Ishikawa (cell line): ENCODE measurements around the gene PDLIM1.

Experiments
- CEBPB ChIP-seq: IDR thresholded peaks from 2 replicates; pipeline ENCODE4 v1.6.1; 2012
- CREB1 ChIP-seq: IDR thresholded peaks from 2 replicates; pipeline ENCODE4 v1.6.1; 2012; ENCODE audit warnings: low read depth
- EGR1 ChIP-seq: IDR thresholded peaks from 2 replicates; pipeline ENCODE4 v1.6.1; 2012
- EP300 ChIP-seq: IDR thresholded peaks from 2 replicates; pipeline ENCODE4 v1.6.1; 2012; ENCODE audit warnings: borderline replicate concordance
- FOXM1 ChIP-seq: IDR thresholded peaks from 2 replicates; pipeline ENCODE4 v1.6.1; 2012; ENCODE audit warnings: low read depth, borderline replicate concordance
- NFIC ChIP-seq: IDR thresholded peaks from 2 replicates; pipeline ENCODE4 v1.6.1; 2012
- RAD21 ChIP-seq: IDR thresholded peaks from 2 replicates; pipeline ENCODE4 v1.6.1; 2012; ENCODE audit warnings: low read depth
- TAF1 ChIP-seq: IDR thresholded peaks from 2 replicates; pipeline ENCODE4 v1.6.1; 2012; ENCODE audit warnings: low read depth, mild to moderate bottlenecking
- TCF12 ChIP-seq: IDR thresholded peaks from 2 replicates; pipeline ENCODE4 v1.6.1; 2012; ENCODE audit warnings: low read depth
- TEAD4 ChIP-seq: IDR thresholded peaks from 2 replicates; pipeline ENCODE4 v1.6.1; 2012
- YY1 ChIP-seq: IDR thresholded peaks from 2 replicates; pipeline ENCODE4 v1.6.1; 2012; ENCODE audit warnings: low read depth
- ZBTB7A ChIP-seq: IDR thresholded peaks from 2 replicates; pipeline ENCODE4 v1.6.1; 2012; ENCODE audit warnings: low read depth
- TF ChIP-seq, protein P1 (sequence below): IDR thresholded peaks from 2 replicates; pipeline ENCODE4 v1.6.1; 2012
- TF ChIP-seq, protein P2 (sequence below): IDR thresholded peaks from 2 replicates; pipeline ENCODE4 v1.6.1; 2012
- TF ChIP-seq, protein P3 (sequence below): IDR thresholded peaks from 2 replicates; pipeline ENCODE4 v1.6.1; 2012; ENCODE audit warnings: low read depth, mild to moderate bottlenecking

The PDLIM1 gene

DNA sequence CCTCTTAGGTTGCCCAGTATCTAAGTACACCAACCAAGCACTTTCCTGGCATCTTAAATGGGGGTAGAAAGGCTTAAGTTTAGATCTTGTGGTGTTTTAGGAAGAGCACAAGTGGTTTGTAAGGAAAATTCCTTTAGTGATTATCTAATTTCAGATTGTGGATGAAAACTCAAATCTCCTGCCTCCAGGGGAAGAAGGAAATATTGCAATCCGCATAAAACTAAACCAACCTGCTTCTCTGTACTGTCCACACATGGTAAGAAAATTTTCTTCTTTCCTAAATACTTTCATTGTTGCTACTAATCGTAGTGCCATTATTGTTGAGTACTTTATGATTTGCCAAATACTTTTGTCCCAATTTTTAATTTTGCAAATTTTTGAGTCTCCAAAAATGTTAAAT lies 65.7 kb downstream of the PDLIM1 start:
- TF ChIP-seq TEAD4 (no peak), FOXM1 (no peak), RAD21 (no peak), EGR1 (no peak), EP300 (no peak), TCF12 (no peak), TAF1 (no peak), ZBTB7A (no peak), CEBPB (no peak), NFIC (no peak)
- TF ChIP-seq, protein P1, sequence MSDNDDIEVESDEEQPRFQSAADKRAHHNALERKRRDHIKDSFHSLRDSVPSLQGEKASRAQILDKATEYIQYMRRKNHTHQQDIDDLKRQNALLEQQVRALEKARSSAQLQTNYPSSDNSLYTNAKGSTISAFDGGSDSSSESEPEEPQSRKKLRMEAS: no peak
- TF ChIP-seq, protein P2, sequence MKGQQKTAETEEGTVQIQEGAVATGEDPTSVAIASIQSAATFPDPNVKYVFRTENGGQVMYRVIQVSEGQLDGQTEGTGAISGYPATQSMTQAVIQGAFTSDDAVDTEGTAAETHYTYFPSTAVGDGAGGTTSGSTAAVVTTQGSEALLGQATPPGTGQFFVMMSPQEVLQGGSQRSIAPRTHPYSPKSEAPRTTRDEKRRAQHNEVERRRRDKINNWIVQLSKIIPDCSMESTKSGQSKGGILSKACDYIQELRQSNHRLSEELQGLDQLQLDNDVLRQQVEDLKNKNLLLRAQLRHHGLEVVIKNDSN: no peak

DNA sequence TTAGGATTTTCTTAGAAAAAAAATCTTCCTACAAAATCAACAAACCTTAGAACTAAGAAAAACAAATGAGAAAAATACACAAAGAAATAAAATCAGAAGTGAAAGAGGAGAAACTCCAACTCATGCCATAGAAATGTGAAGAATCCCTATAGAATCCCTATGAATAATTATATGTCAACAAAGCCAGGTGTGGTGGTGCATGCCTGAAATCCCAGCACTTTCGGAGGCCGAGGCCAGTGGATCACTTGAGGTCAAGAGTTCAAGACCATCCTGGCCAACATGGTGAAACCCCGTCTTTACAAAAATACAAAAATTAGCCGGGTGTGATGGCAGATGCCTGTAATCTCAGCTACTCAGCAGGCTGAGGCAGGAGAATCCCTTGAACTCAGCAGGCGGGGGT lies 69.7 kb downstream of the PDLIM1 start:
- TF ChIP-seq ZBTB7A: no peak
- TF ChIP-seq, protein P2: no peak
- no peak for TF ChIP-seq EP300
- TF ChIP-seq, protein P3, sequence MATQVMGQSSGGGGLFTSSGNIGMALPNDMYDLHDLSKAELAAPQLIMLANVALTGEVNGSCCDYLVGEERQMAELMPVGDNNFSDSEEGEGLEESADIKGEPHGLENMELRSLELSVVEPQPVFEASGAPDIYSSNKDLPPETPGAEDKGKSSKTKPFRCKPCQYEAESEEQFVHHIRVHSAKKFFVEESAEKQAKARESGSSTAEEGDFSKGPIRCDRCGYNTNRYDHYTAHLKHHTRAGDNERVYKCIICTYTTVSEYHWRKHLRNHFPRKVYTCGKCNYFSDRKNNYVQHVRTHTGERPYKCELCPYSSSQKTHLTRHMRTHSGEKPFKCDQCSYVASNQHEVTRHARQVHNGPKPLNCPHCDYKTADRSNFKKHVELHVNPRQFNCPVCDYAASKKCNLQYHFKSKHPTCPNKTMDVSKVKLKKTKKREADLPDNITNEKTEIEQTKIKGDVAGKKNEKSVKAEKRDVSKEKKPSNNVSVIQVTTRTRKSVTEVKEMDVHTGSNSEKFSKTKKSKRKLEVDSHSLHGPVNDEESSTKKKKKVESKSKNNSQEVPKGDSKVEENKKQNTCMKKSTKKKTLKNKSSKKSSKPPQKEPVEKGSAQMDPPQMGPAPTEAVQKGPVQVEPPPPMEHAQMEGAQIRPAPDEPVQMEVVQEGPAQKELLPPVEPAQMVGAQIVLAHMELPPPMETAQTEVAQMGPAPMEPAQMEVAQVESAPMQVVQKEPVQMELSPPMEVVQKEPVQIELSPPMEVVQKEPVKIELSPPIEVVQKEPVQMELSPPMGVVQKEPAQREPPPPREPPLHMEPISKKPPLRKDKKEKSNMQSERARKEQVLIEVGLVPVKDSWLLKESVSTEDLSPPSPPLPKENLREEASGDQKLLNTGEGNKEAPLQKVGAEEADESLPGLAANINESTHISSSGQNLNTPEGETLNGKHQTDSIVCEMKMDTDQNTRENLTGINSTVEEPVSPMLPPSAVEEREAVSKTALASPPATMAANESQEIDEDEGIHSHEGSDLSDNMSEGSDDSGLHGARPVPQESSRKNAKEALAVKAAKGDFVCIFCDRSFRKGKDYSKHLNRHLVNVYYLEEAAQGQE: no peak
- TF ChIP-seq TAF1: no peak
- no peak for TF ChIP-seq CEBPB
- TF ChIP-seq NFIC: no peak
- no peak for TF ChIP-seq CREB1
- no peak for TF ChIP-seq TEAD4
- no peak for TF ChIP-seq FOXM1
- TF ChIP-seq TCF12: no peak
- TF ChIP-seq RAD21: no peak
- TF ChIP-seq YY1: no peak
- TF ChIP-seq EGR1: no peak
- TF ChIP-seq, protein P1: no peak

DNA sequence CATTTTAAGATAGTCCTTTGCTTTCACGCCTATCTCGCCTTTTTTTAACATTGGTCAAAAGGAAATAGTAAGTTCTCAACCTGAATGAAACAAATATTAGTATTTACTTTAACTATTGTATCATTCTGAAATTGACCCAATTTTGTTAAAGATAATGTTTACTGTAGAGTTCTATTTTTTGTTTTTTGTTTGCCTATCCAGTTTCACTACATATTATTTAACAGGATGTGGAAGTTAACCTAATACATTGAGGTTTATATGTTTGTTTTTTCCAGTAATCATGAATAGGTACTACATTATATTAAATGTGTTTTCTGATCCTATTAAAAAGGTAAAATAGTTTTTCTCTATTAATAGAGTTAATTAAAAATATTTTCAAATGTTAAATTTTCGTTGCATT lies 70.3 kb downstream of the PDLIM1 start:
- no peak for TF ChIP-seq CREB1
- no peak for TF ChIP-seq CEBPB
- TF ChIP-seq TCF12: no peak
- no peak for TF ChIP-seq NFIC
- TF ChIP-seq, protein P2: no peak
- no peak for TF ChIP-seq TEAD4
- no peak for TF ChIP-seq EP300

DNA sequence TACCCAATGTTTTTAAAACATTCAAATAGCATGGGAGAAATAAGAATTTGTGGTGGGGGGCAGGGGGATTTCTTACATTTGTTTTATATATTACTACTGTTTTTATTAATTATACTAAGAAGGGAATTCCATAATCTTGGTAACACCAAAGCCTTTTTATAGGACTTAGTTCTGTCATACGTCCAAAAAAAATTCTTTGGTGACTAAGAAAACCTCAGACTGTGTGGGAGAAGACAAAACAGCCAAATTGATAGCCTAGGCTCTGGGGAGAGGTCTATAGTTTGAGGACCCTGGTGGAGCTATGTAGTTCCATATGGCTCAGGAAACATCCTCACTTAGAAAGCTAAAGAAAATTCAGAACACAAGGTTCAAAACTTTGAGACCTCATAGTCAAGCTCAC lies 73.3 kb downstream of the PDLIM1 start:
- TF ChIP-seq EP300 (no peak), TAF1 (no peak), YY1 (no peak), CEBPB (no peak)

DNA sequence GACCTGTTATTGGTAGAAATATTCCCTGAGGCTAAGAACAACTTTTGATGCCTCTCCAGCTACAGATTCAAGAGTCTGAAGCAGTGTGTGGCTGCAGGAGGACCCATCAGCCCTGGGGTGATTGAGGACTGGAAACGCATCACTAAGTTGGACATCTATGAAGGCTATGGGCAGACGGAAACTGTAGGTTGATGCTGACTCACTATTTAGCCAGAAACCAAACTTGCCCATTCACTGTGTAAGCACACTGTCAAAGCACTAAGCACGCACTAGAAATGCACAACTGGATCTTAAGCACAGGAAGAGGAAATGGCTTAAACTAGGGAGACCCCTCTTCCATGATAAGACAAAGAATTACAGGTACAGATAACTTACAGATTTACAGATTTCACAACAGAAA lies 76.0 kb downstream of the PDLIM1 start:
- no peak for TF ChIP-seq TEAD4
- no peak for TF ChIP-seq FOXM1
- TF ChIP-seq, protein P3: no peak
- no peak for TF ChIP-seq EP300
- no peak for TF ChIP-seq CREB1
- TF ChIP-seq EGR1: no peak
- TF ChIP-seq, protein P1: no peak
- TF ChIP-seq CEBPB: no peak
- no peak for TF ChIP-seq NFIC
- TF ChIP-seq TCF12: no peak
- TF ChIP-seq, protein P2: no peak
- TF ChIP-seq YY1: no peak
- no peak for TF ChIP-seq ZBTB7A
- TF ChIP-seq RAD21: no peak
- no peak for TF ChIP-seq TAF1
